Activated T-cell treated with anti-CD3 and anti-CD28 coated beads for 4 hours (primary cell): ENCODE data around the gene PSORS1C2.
"Not testable (repeated sequence)": the region's sequence is repeated elsewhere in the genome, so short reads cannot be mapped to it uniquely, and the experiment has no call there.

Source experiments
- DNase-seq: peaks from one replicate; pipeline ENCODE4 v3.0.0-alpha.2; 2020

PSORS1C2 gene

DNA sequence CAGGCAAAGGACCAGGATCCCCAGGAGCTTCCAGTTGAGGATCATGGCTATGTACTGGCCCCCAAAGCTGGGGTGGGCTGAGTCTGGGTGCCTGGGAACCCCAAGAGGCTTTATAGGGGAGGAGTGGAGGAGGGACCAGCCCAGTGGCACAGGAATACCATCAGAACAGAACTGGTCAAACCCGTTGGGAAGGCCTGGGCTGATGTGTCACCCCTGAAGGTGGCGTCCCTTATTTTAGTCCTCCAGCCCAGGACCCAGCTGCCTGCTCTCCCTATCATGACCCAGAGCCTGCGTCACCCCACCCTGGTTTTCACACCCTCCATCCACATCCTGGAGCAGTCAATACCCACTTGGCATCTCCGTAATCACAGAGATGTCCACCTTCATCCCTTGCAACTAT lies at the start of gene PSORS1C2:
Gene PSORS1C2 (minus strand): TSS at position 85 of the 400 bp plus-strand sequence. CDS start 40 bp downstream, at position 45.
- DNase-seq: no peak

DNA sequence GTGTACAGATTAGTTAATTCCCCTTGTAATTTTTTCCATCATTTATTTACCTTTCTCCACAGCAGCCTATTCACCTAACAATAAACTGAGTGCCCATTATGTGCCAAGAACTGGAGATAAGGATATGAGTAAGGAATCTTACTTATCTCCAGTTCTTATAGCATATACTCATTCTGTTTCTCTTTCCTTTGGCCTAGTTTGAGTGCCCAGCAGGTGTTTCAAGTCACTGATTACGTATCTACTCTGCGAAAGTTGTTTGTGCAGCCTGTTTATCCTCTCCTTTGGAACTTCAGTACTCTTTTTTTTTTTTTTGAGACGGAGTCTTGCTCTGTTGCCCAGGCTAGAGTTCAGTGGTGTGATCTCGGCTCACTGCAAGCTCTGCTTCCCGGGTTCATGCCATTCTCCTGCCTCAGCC lies 48.9 kb upstream of the PSORS1C2 start:
- DNase-seq: no peak

DNA sequence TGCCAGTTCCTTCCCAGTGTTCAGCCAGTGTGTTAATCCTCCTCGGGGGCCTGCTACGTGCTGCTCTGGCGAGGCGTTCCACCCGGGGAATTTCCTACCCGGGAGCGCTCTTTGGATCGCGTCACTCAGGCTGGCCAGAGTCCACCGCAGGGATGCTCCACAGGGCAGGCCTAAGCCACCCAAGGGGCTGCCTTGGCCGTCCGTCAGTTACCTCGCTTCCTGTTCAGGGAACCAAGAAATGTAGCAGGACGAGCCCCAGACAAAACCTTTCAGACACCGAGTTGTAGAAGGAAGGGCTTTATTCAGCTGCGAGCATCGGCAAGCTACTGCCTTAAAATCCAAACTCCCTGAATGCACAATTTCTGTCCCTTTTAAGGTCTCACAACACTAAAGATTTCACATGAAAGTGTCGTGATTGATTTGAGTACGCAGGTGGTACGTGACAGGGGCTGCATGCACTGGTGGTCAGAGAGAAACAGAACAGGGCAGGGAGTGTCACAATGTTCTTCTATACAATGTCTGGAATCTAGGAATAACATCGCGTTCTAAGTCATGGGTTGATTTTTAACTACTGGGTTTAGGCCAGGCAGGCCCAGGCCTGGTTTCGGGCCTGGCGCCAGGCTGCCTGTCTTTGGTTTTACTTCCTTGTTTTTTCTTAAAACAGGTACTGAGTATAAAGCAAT lies 47.3 kb upstream of the PSORS1C2 start:
- no peak for DNase-seq

DNA sequence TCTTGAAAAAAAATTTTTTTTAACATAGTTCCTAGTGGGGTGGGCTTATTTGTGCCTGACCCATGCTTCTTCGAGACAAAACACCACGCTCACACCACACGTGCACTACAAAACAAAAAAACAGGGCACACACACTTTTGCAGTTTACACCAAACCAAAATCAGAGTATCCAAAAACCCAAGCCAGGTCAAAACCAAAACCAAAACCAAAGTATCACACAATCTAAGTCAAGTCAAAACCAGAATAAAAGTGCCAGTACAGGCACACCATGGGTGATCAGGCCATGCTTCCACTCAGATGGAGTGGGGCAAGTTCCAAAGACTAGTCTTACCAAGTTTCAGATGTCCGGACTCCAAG lies 46.8 kb upstream of the PSORS1C2 start:
- DNase-seq: not testable (repeated sequence)

DNA sequence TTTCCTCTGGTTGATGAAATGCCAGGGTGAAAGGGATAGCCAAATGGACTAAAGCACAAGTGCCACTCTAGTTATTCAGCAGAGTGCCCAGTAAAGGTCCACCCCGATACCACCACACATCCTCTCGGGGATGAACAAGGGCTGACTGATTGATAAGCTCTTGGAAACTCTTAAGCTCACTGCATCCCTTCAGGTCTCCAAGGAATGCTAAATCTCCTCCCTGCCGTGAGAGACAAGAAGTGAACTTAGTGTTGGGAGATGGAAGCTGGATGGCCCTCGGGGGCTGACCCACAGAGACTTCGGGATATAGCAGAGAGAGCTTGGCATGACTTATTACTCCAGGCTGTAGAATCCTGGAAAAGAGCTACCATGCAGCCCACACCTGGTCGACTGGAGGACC lies 45.0 kb upstream of the PSORS1C2 start:
- DNase-seq: not testable (repeated sequence)

DNA sequence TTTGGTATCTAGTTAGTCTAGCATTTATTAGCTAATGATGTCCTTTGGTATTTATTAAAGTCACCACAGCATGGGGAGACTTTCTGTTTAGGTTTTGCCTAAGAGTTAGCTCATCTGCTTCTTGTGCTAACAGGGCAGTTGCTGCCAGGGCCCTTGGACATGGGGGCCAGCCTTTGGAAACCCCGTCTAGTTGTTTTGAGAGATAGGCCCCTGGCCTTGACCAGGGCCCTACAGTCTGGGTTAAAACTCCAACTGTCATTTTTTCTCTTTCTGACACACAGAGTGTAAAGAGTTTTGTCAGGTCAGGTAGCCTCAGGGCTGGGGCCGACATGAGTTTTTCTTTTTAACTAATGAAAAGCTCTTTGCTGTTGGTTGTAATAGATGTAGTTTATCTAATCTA lies 44.4 kb upstream of the PSORS1C2 start:
- DNase-seq: not testable (repeated sequence)

DNA sequence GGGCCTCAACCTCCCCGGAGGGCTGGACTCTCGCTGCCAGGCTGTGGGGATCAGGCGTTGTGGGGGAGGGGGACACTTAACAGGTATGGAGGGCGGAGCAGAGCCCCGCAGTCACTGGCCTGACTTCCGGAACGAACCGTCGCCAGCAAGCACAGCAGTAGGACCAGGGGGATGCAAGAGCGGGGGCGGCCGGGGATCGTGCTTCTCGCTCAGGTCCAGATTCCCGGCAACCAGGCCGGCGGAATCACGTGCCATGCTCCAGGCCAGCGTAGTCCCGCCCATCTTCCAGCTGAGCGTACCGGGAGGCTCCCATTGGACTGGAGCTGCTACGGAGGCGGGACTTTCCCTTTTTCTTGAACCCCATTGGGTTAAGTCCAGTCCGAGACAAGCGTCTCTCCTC lies 41.6 kb upstream of the PSORS1C2 start:
- DNase-seq: peak; percentile 33

DNA sequence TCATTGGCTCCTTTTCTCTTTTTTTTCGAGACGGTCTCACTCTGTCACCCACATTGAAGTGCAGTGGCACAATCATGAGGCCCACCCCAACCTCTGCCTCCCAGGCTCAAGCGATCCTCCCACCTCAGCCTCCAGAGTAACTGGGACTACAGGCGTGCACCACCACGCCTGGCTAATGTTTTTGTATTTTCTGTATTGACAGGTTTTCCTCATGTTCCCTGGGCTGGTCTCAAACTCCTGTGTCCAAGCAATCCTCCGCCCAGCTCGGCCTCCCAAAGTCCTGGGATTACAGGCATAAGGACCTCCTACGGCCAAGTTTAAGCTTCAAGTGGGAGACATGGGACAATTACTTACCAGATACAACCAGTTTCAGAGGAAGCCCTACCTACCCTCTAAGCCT lies 41.0 kb upstream of the PSORS1C2 start:
- no peak for DNase-seq

DNA sequence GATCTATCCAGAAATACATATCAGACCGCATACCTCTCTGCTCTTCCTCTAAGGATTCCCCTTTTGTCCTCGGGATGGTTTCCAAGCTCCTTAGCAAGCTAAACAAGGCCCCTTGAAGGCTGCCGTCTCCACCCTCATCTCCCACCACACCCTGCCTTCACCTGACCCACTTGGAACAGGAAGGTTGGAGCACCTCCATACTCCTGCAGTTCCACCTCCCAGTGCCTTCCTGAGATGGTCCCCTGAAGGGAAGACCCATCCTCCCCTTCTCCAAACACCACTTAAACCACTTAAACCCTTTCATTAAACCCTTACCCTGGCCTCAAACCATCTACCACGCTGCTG lies 40.1 kb upstream of the PSORS1C2 start:
- no peak for DNase-seq

DNA sequence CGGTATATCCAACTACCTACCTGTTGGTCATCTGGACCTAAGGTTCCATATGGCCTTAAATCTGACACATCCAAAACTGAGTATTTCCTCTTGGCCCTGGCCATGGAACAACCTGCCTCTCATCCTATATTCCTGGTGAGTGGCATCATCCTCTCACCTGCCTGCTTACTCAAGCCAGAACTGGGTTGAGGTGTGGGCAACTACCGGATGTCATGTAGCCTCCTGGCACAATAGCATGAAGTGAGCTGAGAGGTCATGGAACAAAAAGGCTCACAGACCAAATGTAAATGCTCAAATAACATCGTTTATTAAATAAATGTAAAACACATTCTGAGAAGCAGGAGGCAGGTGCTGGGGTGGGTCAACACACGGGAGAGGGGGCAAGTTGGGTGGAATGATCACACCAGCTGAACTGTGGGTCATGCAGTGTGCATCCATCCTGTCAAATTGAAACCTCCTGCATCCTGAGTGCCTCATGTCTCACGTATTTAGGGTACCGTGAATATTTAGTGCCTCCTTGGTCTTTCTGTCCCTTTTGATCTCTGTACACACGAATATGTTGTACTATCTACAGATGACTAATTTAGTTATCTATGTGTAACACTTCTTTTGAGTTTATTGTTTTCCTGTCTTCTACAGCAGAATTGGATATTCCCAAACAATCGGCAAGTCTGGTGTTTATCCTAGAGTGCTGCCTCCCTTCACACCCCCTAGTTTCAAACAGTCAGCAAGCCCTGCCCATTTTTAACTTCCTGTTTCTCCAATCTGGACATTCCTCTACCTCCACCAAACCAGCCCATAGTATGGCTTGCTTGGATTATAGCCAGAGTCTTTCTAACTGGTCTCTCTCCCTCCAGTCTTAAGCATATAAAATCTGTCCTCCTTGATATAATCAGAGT lies 39.5 kb upstream of the PSORS1C2 start:
- DNase-seq: no peak

DNA sequence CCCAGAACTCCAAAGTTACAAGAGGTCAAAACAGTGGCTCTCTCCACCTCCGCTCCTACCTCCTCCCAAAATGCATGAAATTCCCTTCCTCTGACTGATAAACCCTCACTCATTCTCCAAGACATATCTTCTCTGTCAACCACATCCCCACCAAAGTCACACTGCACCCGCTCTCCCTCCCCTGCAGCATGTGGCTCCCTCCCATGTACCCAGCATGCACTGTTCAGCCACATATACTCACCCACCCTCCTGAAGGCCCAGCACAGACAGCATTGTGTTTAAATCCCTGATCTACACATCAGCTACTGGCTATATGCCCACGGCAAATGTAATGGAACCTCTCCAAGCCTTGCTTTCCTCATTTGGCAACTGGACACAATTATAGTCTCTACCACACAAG lies 37.1 kb upstream of the PSORS1C2 start:
- no peak for DNase-seq

DNA sequence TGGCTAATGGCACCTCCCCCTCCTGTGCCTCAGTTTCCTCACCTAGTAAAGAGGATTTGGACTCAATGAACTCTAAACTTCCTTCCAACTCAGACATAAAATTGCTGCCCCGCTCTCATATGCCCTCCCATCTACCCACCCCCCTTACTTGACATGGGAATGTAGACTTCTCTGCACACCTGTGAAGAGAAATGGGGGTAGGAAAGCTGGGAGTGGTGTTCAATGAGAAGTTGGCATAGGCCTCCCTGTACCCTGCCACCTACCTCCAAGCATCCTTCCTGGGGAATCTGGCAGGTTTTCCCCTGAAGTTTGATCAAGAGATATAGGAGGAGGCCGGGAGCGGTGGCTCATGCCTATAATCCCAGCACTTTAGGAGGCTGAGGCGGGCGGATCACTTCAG lies 35.5 kb upstream of the PSORS1C2 start:
- DNase-seq: no peak

DNA sequence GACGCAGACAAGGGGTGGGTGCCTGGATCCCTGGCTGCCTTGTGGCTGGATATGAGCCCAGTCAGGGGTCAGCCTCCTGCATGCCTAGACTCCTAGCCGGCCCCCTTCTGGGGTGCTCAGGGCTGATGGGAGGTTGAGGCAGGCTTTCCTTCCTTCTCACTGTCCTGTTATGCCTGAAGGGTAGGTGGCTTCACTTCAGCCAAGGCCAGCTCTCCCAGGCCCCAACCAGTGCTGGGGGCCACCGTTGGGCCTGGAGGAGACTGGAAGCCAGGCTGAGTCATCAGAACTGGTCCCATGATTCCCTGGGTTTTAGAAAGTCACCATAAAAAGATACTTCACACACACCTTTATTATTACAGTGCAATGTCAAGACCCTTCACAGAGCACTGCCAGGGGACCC lies 34.5 kb upstream of the PSORS1C2 start:
- no peak for DNase-seq

DNA sequence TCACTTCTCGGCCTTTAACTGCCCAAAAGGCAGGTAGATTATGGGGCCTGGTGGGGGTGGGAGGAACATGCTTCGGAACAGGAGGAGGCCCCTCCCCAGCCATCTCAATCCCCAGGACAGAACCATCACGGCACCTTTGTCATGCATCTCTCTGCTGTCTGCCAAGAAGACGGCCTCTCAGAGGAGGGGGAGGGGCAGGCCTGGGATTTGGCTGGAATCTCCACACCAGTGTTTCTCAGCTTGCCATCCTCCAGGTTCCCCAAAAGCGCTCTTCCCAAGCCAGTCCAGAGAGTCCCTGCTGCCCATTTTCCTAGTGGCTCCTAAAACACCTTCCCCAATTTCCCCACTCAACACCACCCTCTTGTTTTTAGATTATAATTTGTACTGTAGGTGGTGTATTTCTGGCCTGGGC lies 34.1 kb upstream of the PSORS1C2 start:
- DNase-seq: no peak

DNA sequence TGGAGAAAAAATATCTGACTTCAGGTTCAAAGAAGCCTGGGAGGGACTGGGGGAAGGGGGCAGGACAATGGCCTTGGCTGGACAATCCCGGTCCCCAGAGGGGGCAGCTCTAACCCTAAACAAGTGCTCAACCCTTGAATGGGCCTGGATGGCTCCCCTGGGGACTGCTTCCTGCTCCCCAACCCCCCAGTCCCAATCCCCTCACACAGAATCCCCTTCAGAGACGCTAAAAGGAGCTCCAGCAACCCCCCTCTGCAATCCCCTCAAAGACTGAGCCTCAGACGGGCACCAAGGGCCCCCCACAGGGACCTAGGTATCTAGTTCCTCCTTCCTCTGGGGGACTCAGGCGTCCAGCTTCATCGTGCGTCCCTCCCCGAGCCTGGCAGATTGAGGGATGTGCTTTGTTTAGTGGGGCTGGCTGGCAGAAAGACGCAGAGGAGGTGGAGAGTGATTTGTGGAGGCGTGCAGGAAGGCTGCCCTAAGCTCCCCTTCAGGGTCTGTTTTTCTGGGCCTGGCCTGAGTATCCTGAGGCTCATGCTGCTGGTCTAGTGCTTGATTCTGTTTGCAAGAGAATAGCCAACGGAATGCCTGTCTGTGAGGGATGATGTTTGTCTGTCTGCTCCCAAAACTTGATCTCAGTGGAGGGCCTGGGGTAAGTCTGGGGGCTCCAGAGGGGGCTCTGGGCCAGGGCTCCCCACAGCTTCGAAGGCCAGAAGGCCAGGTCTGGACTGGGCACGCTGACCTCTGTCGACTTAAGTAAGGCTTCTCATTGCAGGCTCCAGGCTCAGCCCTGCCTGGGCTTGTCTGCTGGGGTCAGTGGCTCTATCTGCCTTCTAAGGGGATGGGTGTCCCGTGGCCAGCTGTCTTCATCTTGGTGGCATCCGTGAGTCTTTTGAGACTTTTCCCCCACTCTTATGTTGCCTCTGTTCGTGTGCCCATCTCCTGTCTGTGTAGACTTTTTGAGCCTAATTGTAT lies 33.4 kb upstream of the PSORS1C2 start:
- DNase-seq: no peak

DNA sequence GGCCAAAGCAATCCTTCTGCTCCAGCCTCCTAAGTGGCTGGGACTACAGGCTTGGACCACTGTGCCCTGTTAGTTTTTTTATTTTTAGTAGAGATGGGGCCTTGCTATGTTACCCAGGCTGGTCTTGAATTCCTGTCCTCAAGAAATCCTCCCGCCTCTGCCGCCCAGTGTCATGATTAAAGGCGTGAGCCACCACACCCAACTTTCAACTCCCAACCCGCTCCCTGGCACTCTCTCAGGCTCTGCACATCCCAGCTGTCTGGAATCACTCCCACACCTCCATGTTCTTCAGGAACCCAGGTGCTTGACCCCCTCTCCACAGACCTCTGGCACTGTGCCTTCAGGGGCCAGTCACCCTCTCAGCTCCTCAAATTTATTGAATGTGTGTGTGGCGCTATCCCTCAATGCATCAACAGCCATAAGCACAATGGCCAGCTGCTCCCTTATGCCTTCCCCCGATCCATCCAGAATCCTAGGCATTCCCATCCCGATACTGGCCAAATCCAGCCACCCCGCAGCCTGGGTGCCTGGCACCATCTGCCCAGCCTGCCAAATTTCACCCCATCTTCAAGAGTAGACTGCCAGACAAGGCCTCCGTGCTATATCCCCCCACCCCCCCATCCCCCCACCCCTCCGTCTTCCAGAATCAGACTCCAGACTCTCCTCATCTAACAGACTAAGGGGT lies 32.3 kb upstream of the PSORS1C2 start:
- DNase-seq: no peak

DNA sequence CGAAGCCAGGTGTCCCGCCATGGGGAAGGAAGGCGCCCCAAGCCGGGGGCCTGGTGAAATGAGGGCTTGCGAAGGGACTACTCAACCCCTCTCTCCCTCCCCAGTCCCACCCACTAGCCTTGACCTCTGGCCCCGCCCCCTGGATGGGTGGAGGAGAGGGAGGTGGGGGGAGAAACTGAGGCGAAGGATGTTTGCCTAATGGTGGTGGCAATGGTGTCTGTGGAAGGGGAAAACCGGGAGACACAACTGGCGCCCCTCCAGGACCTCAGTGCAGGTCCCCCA lies 31.7 kb upstream of the PSORS1C2 start, which contains the start of gene POU5F1:
Gene POU5F1 (minus strand): TSS at position 83 of the 282 bp plus-strand sequence. CDS start 62 bp downstream, at position 21.
- no peak for DNase-seq

DNA sequence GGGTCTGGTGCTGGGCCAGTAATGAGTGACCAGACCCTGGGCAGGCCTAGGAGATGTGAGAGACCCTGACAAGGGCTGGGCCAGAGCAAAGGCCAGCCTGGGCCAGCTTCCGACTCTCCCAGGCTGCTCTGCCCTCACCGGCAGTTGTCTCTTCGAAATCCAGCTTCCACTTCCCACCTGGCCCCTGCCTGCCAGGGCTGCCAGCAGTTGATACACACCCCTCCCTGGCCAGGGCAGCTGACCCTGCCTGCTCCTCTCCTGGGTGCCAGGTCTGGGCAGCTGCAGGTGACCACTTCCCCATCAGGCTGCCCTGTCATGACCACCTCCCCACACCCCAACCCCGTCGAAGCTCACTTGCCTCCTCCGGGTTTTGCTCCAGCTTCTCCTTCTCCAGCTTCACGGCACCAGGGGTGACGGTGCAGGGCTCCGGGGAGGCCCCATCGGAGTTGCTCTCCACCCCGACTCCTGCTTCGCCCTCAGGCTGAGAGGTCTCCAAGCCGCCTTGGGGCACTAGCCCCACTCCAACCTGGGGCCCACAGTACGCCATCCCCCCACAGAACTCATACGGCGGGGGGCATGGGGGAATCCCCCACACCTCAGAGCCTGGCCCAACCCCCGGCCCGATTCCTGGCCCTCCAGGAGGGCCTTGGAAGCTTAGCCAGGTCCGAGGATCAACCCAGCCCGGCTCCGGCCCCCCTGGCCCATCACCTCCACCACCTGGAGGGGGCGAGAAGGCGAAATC lies 31.2 kb upstream of the PSORS1C2 start:
- not testable (repeated sequence) for DNase-seq

DNA sequence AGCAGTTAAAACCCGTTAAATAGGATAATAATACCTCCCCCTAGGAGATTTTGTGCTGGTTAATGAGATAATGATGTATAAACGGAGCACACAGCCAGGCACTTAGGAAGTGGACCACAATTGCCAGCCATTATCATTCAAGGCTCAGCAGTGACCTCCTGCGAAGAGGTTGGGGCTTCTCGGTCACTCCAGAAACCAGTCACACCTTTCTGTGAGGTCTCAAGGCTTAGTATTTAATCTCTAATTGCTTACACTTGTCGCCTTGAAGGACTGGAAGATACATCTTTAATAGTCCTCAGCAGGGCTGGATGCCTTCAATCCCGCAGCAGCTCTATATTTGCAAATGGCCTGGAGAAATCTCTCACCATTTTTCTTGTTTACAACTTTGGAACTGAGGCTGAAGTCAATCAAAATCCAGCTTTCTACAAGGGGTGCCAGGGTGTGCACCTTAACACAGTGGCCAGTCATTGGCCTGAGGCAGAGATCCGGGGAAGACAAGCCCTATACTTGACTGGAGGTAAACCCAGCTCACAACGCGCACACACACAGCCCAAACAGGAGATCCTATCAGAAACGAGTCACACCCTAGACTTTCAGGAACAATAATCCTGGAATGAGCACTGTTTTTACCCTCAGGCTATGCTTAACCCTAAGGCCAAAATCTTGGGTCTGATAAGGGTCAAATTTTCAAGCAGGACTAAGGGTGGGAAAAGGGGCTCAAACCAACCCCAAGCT lies 30.4 kb upstream of the PSORS1C2 start:
- no peak for DNase-seq

DNA sequence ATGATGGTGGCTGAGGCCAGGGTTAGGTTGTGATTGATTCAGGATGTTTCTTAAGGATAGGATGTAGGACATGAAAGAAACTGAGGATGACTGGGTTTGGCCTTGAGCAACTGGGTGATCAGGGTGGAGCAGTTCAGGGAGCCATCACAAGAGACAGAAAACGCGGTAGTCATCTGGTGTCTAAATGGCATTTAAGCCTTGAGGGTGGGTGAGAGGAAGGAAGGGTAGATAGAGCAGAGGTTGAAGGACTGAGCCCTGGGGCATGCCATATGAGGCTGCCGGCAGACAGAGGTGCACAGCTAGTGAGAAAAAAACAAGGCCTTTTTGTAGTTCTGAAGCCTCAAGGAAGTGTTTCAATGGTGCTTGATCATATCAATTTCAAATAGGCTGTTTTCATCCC lies 29.7 kb upstream of the PSORS1C2 start:
- DNase-seq: no peak

DNA sequence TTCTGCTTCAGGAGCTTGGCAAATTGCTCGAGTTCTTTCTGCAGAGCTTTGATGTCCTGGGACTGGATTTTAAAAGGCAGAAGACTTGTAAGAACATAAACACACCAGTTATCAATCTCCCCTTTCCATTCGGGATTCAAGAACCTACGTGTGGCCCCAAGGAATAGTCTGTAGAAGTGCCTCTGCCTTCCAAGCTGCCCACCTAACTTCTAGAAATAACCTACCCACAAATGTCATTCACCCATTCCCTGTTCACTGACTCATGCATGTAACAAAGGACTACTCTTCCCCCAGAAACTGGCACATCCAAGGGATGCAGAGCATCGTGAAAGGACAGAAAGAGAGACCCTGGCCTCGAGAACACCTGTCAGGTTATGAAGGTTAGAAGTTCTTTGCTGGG lies 27.1 kb upstream of the PSORS1C2 start:
- DNase-seq: no peak
